HEK293T (cell line): ENCODE data around the gene PPRC1.

Experiments
- BHLHE40 ChIP-seq: fragments of 450-650 bp; IDR thresholded peaks from 2 replicates; pipeline ENCODE4 v1.6.1; 2016; ENCODE audit warnings: mild to moderate bottlenecking, moderate library complexity, borderline replicate concordance
- ELF4 ChIP-seq: fragments of 450-650 bp; IDR thresholded peaks from 2 replicates; pipeline ENCODE4 v1.6.1; 2017; ENCODE audit warnings: antibody characterized with exemption
- FOXA1 ChIP-seq: fragments of 450-650 bp; IDR thresholded peaks from 2 replicates; pipeline ENCODE4 v1.6.1; 2016; ENCODE audit warnings: mild to moderate bottlenecking
- HDGF ChIP-seq: fragments of 450-650 bp; IDR thresholded peaks from 2 replicates; pipeline ENCODE4 v1.6.1; 2017; ENCODE audit warnings: antibody characterized with exemption, borderline replicate concordance
- NFRKB ChIP-seq: fragments of 450-650 bp; IDR thresholded peaks from 2 replicates; pipeline ENCODE4 v1.6.1; 2016; ENCODE audit warnings: mild to moderate bottlenecking, moderate library complexity
- SP1 ChIP-seq: fragments of 450-650 bp; IDR thresholded peaks from 2 replicates; pipeline ENCODE4 v1.6.1; 2017
- TARDBP ChIP-seq: fragments of 450-650 bp; IDR thresholded peaks from 2 replicates; pipeline ENCODE4 v1.6.1; 2016

- no peak for TF ChIP-seq ELF4
- TF ChIP-seq SP1: no peak
- no peak for TF ChIP-seq TARDBP
- TF ChIP-seq NFRKB: no peak
- no peak for TF ChIP-seq HDGF
- no peak for TF ChIP-seq BHLHE40
- no peak for TF ChIP-seq FOXA1
Observed at GRCh38 chr10:102111276-102111675, 21.6 kb upstream of the PPRC1 start.
